Spinal cord (tissue), 10 donors: ENCODE measurements around the gene SLC26A2. TPM values are rescaled to one million over a fixed set of nuclear protein-coding genes. Genes with fewer than 3 reads are reported as not detected.

Source experiments
- DNase-seq, 6 donors: peaks; one replicate each; pipeline versions ENCODE4 v3.0.0 to v3.0.0-alpha.2; 2013 to 2015; ENCODE audit warnings: low spot score in 6 of 6, low read depth in 4 of 6
- H3K27ac ChIP-seq: one replicate; pipeline ENCODE4 v1.5.1; 2013; ENCODE audit warnings: low read depth, low read length, control low read depth
- H3K27me3 ChIP-seq: one replicate; pipeline ENCODE4 v1.6.1; 2013; ENCODE audit warnings: low read length; ENCODE audit not compliant: control insufficient read depth, insufficient read depth
- H3K36me3 ChIP-seq: one replicate; pipeline ENCODE4 v1.6.1; 2013; ENCODE audit warnings: low read length; ENCODE audit not compliant: control insufficient read depth, insufficient read depth
- H3K4me1 ChIP-seq: one replicate; pipeline ENCODE4 v1.6.1; 2013; ENCODE audit warnings: low read length; ENCODE audit not compliant: control insufficient read depth, insufficient read depth
- H3K4me3 ChIP-seq: one replicate; pipeline ENCODE4 v1.5.1; 2013; ENCODE audit warnings: low read depth, low read length, control low read depth
- H3K9me3 ChIP-seq: one replicate; pipeline ENCODE4 v1.6.1; 2013; ENCODE audit warnings: low read length; ENCODE audit not compliant: control insufficient read depth, insufficient read depth
- WGBS: methylation state at CpG from one replicate; pipeline ENCODE4 v1.1.5; 2013; ENCODE audit warnings: missing lambda C conversion rate; ENCODE audit not compliant: insufficient coverage; 5-methylcytosine and 5-hydroxymethylcytosine counted together
- polyA plus RNA-seq, 2 donors: library from polyadenylated mRNA; unstranded; fragments of 120-200 nt; gene quantifications; one replicate each; pipeline ENCODE4 v1.2.1, GENCODE V29; 2013; ENCODE audit not compliant: insufficient read length in 2 of 2
- total RNA-seq, 2 donors: library from RNA; depleted of rRNA in 1 of 2; stranded (reverse); fragments of 120-200 nt in 1 of 2; fragments of >200 nt in 1 of 2; gene quantifications; one replicate each; pipeline versions ENCODE4 v1.2.3 to v1.2.4, GENCODE V29; 2013 to 2014
- donor health status: healthy.

SLC26A2 gene
- total and polyA plus RNA-seq, 4 donors: 9.3 to 173 (median 51.8) TPM

GRCh38 chr5:149981206-149981605 is 20.6 kb downstream of the SLC26A2 start:
- H3K27ac ChIP-seq: no peak overlapping the region
- H3K27me3 ChIP-seq: no peaks in the 10 kb centered on the region
- H3K4me1 ChIP-seq: no peaks in the 10 kb centered on the region
- H3K9me3 ChIP-seq: no peaks in the 10 kb centered on the region
- peak in 1 of 6 donors; percentile 12 for DNase-seq
- WGBS: no CpG with 5 or more reads among the region's 3 CpGs
- peaks cover 8% of the 10 kb centered on the region for H3K36me3 ChIP-seq
- no peak overlapping the region for H3K4me3 ChIP-seq

GRCh38 chr5:149982505-149982904 is 21.9 kb downstream of the SLC26A2 start:
- no peak overlapping the region for H3K4me3 ChIP-seq
- no peaks in the 10 kb centered on the region for H3K27me3 ChIP-seq
- no peak overlapping the region for H3K27ac ChIP-seq
- no peaks in the 10 kb centered on the region for H3K4me1 ChIP-seq
- no peaks in the 10 kb centered on the region for H3K9me3 ChIP-seq
- peaks cover 8% of the 10 kb centered on the region for H3K36me3 ChIP-seq
- DNase-seq: no peak

GRCh38 chr5:149988126-149988525 is 27.6 kb downstream of the SLC26A2 start:
- no peaks in the 10 kb centered on the region for H3K9me3 ChIP-seq
- no peaks in the 10 kb centered on the region for H3K4me1 ChIP-seq
- 81% methylated on average over 4 of the region's 5 CpGs for WGBS
- H3K27me3 ChIP-seq: no peaks in the 10 kb centered on the region
- no peak overlapping the region for H3K27ac ChIP-seq
- no peak overlapping the region for H3K4me3 ChIP-seq
- peaks cover 4% of the 10 kb centered on the region for H3K36me3 ChIP-seq
- DNase-seq: no peak

- peak; percentile 43 to 95 (median 76) for DNase-seq
- Histone ChIP-seq H3K4me1 (peaks cover 3% of the 10 kb centered on the region), H3K9me3 (no peaks in the 10 kb centered on the region), H3K36me3 (no peaks in the 10 kb centered on the region), H3K27me3 (no peaks in the 10 kb centered on the region), H3K27ac (no peak overlapping the region), H3K4me3 (no peak overlapping the region)
- WGBS: 72% methylated on average over 4 of the region's 4 CpGs
Measured at GRCh38 chr5:149990518-149991376, 30.2 kb downstream of the SLC26A2 start.

DNA sequence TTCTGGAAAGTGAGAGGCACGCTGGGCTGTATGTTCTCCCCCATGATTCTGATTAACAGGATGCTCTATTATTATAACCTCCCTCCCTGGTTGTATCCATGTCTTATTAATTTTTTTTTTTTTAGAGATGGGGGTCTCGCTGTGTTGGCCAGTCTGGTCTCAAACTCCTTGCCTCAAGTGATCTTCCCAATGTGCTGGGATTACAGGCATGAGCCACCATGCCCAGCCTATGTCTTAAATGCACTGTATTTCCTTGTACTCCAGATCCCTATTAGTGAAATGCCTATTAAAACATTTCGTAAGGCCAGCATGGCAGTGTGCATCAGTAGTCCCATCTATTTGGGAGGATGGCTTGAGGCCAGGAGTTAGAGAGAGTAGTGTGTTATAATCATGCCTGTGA is 32.9 kb downstream of the SLC26A2 start:
- 100% methylated on average over 1 of the region's 3 CpGs for WGBS
- Histone ChIP-seq H3K9me3 (no peaks in the 10 kb centered on the region), H3K4me3 (no peak overlapping the region), H3K27me3 (no peaks in the 10 kb centered on the region), H3K27ac (no peak overlapping the region), H3K36me3 (no peaks in the 10 kb centered on the region), H3K4me1 (peaks cover 7% of the 10 kb centered on the region)
- DNase-seq: no peak

DNA sequence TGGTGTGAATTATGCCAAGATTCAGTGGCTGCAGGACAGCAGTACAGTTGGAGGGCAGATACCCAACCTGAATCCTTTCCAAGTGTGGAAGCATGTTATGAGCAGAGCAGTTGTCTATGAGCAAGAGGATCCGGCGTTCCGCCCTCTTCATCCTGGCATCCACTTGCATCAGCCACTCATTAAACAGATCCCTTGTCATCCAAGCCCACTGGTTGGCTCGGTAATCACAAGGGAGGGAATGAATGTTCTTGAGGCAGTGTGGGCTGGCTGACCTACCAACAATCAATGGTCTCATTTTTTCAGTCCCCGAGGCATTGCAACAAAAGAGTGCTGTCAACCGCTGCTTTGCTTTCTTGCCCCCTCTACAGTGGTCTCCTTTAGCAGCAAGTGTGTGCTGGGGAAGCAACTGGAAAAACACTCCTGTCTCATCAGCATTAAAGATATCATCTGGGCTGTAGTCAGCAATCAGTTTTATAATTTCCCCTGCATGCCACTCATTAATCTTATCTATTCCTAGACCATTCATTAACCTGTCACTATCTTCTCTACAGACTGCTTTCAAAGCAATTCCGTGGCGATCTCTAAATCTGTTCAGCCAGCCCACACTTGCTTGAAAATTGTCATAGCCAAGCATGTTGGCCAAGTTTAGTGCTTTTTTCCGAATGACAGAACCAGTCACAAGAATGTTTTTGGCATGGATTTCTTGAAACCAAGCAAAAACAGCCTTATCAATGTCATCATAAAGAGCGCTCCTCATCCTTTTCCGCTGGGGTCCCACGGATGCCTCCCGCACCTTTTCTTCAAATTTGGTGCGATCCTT is 35.0 kb downstream of the SLC26A2 start:
- no peak overlapping the region for H3K4me3 ChIP-seq
- no peaks in the 10 kb centered on the region for H3K27me3 ChIP-seq
- H3K36me3 ChIP-seq: no peaks in the 10 kb centered on the region
- peak in 3 of 6 donors; percentile 7 to 62 (median 15) for DNase-seq
- WGBS: 67% methylated on average over 5 of the region's 14 CpGs
- peaks cover 14% of the 10 kb centered on the region for H3K4me1 ChIP-seq
- H3K9me3 ChIP-seq: no peaks in the 10 kb centered on the region
- peak overlapping the region; percentile 59 for H3K27ac ChIP-seq

GRCh38 chr5:149996205-149996890 is 35.8 kb downstream of the SLC26A2 start:
- DNase-seq: no peak
- 94% methylated on average over 2 of the region's 6 CpGs for WGBS
- H3K9me3 ChIP-seq: no peaks in the 10 kb centered on the region
- no peaks in the 10 kb centered on the region for H3K36me3 ChIP-seq
- H3K27me3 ChIP-seq: no peaks in the 10 kb centered on the region
- peaks cover 17% of the 10 kb centered on the region for H3K4me1 ChIP-seq
- no peak overlapping the region for H3K4me3 ChIP-seq
- H3K27ac ChIP-seq: peak overlapping the region; percentile 12

DNA sequence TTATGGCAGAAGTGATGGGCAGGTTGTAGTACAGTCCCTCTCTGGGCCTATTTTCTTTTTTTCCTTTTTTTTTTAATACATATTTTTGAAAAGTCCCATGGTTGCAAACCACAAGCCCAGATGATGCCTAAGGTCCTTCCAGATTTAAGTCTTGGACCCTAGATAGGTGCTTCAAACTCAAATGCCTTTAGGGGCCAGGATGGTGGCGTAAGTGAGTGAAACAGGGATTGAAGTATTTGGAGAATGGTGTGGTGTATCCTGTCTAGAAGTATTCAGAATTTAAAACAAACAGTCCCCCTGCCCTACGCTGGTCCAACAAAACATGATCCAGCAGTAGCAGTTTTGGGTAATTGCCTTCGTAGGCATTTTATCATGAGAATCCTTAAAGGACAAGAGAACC is 37.7 kb downstream of the SLC26A2 start:
- no peak for DNase-seq
- Histone ChIP-seq H3K4me1 (peaks cover 25% of the 10 kb centered on the region), H3K4me3 (no peak overlapping the region), H3K27ac (no peak overlapping the region), H3K27me3 (no peaks in the 10 kb centered on the region), H3K36me3 (no peaks in the 10 kb centered on the region), H3K9me3 (no peaks in the 10 kb centered on the region)
- WGBS: 80% methylated on average over 1 of the region's 3 CpGs

GRCh38 chr5:149999359-149999758 is 38.8 kb downstream of the SLC26A2 start:
- 82% methylated on average over 2 of the region's 3 CpGs for WGBS
- Histone ChIP-seq H3K9me3 (no peaks in the 10 kb centered on the region), H3K36me3 (no peaks in the 10 kb centered on the region), H3K27me3 (no peaks in the 10 kb centered on the region), H3K27ac (no peak overlapping the region), H3K4me1 (peaks cover 25% of the 10 kb centered on the region), H3K4me3 (peak overlapping the region; percentile 98)
- no peak for DNase-seq
